GM12878 (cell line): ENCODE results near the gene PLXNA2. TPM values are rescaled to one million over a fixed set of nuclear protein-coding genes. Genes with fewer than 3 reads are reported as not detected.

Source experiments
- ATAC-seq: fragments of 200-7000 bp; cut with Tn5 transposase; 3 replicates; pipeline ENCODE4 v1.9.1; 2020; ENCODE audit warnings: mild to moderate bottlenecking, moderate library complexity
- BruUV-seq: library from RNA; stranded (reverse); fragments of 400-500 nt; replicated peaks from 2 replicates; lab custom pipeline; 2021; lab: Mats Ljungman, UMichigan
- CTCF ChIA-PET: fragments of 300-600 bp; sonication (Branson Sonifier 250); formaldehyde crosslinking; extraction: SDS; loops from one replicate; lab custom pipeline; 2021; ENCODE audit warnings: inconsistent platforms; lab: Yijun Ruan, JAX
- POLR2A ChIA-PET: fragments of 350-600 bp; formaldehyde crosslinking; extraction: SDS; loops from one replicate; lab custom pipeline; 2021; ENCODE audit warnings: inconsistent platforms; lab: Charles Lee
- RAD21 ChIA-PET: fragments of 300-600 bp; sonication (Branson Sonifier 250); formaldehyde crosslinking; loops from one replicate; lab custom pipeline; 2023; ENCODE audit warnings: antibody characterized with exemption; ENCODE audit not compliant: unreplicated experiment; lab: Charles Lee
- SMC1A ChIA-PET: fragments of 300-600 bp; sonication (Branson Sonifier 250); formaldehyde crosslinking; loops from one replicate; lab custom pipeline; 2023; ENCODE audit not compliant: unreplicated experiment, uncharacterized antibody; lab: Charles Lee
- DNase-seq: peaks from one replicate; pipeline ENCODE4 v3.0.0-alpha.2; 2011; ENCODE audit warnings: low read depth, low spot score
- FAIRE-seq: peaks from 3 replicates; lab custom pipeline; 2011; peaks lifted over from hg19 to GRCh38; lab: Jason Lieb, UNC
- H2AFZ ChIP-seq: 2 replicates; pipeline ENCODE4 v1.6.0; 2011; ENCODE audit warnings: low read depth, low read length, control low read depth; ENCODE audit not compliant: control insufficient read depth
- H3K27ac ChIP-seq: 2 replicates; pipeline ENCODE4 v1.5.1; 2011; ENCODE audit warnings: control low read depth; ENCODE audit not compliant: control insufficient read depth, insufficient read depth
- H3K27me3 ChIP-seq, 2 experiments: replicated peaks in 1 of 2; 2 replicates each; pipeline versions ENCODE4 v1.6.0 to v1.6.1; 2011; ENCODE audit warnings: low read length in 1 of 2; ENCODE audit not compliant: control insufficient read depth in 2 of 2, insufficient read depth in 2 of 2
- H3K36me3 ChIP-seq, 2 experiments: 2 replicates each; pipeline ENCODE4 v1.5.1; 2011; ENCODE audit warnings: low read length in 1 of 2; ENCODE audit not compliant: control insufficient read depth in 2 of 2, insufficient read depth in 2 of 2
- H3K4me1 ChIP-seq: 2 replicates; pipeline ENCODE4 v1.6.1; 2011; ENCODE audit warnings: mild to moderate bottlenecking, low read length, moderate library complexity, mixed read lengths; ENCODE audit not compliant: control insufficient read depth, insufficient read depth
- H3K4me2 ChIP-seq: 2 replicates; pipeline ENCODE4 v1.6.0; 2011; ENCODE audit warnings: control low read depth; ENCODE audit not compliant: control insufficient read depth, insufficient read depth
- H3K4me3 ChIP-seq: fragments of 200-600 bp; sonication (generic); 2 replicates; pipeline ENCODE4 v1.5.1; 2016
- H3K79me2 ChIP-seq: 2 replicates; pipeline ENCODE4 v1.6.0; 2011; ENCODE audit warnings: low read length; ENCODE audit not compliant: control insufficient read depth, insufficient read depth
- H3K9ac ChIP-seq: 2 replicates; pipeline ENCODE4 v1.8.0; 2011; ENCODE audit warnings: low read length, control low read depth, mixed read lengths; ENCODE audit not compliant: control insufficient read depth, insufficient read depth
- H3K9me3 ChIP-seq: replicated peaks from 3 replicates; pipeline ENCODE4 v1.5.1; 2011; ENCODE audit warnings: mild to moderate bottlenecking, low read length; ENCODE audit not compliant: control insufficient read depth, insufficient read depth
- H4K20me1 ChIP-seq: 2 replicates; pipeline ENCODE4 v1.6.0; 2011; ENCODE audit not compliant: control insufficient read depth, insufficient read depth
- BHLHE40 ChIP-seq, 2 experiments: fragments of 450-650 bp in 1 of 2; IDR thresholded peaks; 2 replicates each; pipeline ENCODE4 v1.6.1; 2011 to 2017; ENCODE audit warnings: low read depth in 2 of 2, borderline replicate concordance in 1 of 2, improper control_type of control experiment in 1 of 2, low read length in 1 of 2, mild to moderate bottlenecking in 1 of 2
- BMI1 ChIP-seq: fragments of 450-650 bp; IDR thresholded peaks from 2 replicates; pipeline ENCODE4 v1.6.1; 2016; ENCODE audit warnings: mild to moderate bottlenecking, moderate library complexity, borderline replicate concordance
- CUX1 ChIP-seq: IDR thresholded peaks from 2 replicates; pipeline ENCODE4 v1.6.1; 2012; ENCODE audit warnings: improper control_type of control experiment, low read depth, low read length; ENCODE audit not compliant: insufficient replicate concordance
- ESRRA ChIP-seq: IDR thresholded peaks from 2 replicates; pipeline ENCODE4 v1.6.1; 2012; ENCODE audit warnings: mild to moderate bottlenecking, low read length, improper control_type of control experiment
- FOS ChIP-seq: IDR thresholded peaks from 3 replicates; pipeline ENCODE4 v1.6.1; 2011; ENCODE audit warnings: borderline replicate concordance; ENCODE audit not compliant: insufficient read length; ENCODE audit errors: extremely low read depth
- FOXK2 ChIP-seq: fragments of 450-650 bp; IDR thresholded peaks from 2 replicates; pipeline ENCODE4 v1.6.1; 2017; ENCODE audit warnings: mild to moderate bottlenecking, moderate library complexity
- FOXM1 ChIP-seq: IDR thresholded peaks from 2 replicates; pipeline ENCODE4 v1.6.1; 2012; ENCODE audit warnings: low read depth, mild to moderate bottlenecking, inconsistent platforms, low read length, moderate library complexity
- HCFC1 ChIP-seq: fragments of 150-350 bp; IDR thresholded peaks from 2 replicates; pipeline ENCODE4 v1.6.1; 2014; ENCODE audit warnings: low read length
- KDM1A ChIP-seq: fragments of 200-600 bp; sonication (generic); IDR thresholded peaks from 2 replicates; pipeline ENCODE4 v1.6.1; 2016; ENCODE audit warnings: borderline replicate concordance
- NRF1 ChIP-seq: conservative IDR thresholded peaks from 2 replicates; pipeline ENCODE4 v1.6.1; 2011; ENCODE audit warnings: mild to moderate bottlenecking, low read depth, low read length, improper control_type of control experiment
- PRDM15 ChIP-seq: fragments of 450-650 bp; formaldehyde crosslinking; IDR thresholded peaks from 2 replicates; pipeline ENCODE4 v1.4.0; 2020; ENCODE audit warnings: mild to moderate bottlenecking, moderate library complexity
- RAD21 ChIP-seq: IDR thresholded peaks from 2 replicates; pipeline ENCODE4 v1.6.1; 2011; ENCODE audit warnings: mild to moderate bottlenecking, low read depth, low read length, moderate library complexity; ENCODE audit not compliant: insufficient read depth
- RB1 ChIP-seq: fragments of 450-650 bp; formaldehyde crosslinking; IDR thresholded peaks from 2 replicates; pipeline ENCODE4 v1.6.1; 2017; ENCODE audit warnings: mild to moderate bottlenecking, borderline replicate concordance
- SP1 ChIP-seq: IDR thresholded peaks from one replicate; pipeline ENCODE4 v1.6.1; 2011; ENCODE audit warnings: low read depth, low read length
- TARDBP ChIP-seq: IDR thresholded peaks from 2 replicates; pipeline ENCODE4 v1.6.1; 2016; ENCODE audit warnings: borderline replicate concordance
- ZNF217 ChIP-seq: fragments of 450-650 bp; IDR thresholded peaks from 2 replicates; pipeline ENCODE4 v1.6.1; 2017; ENCODE audit warnings: antibody characterized with exemption, mild to moderate bottlenecking
- WGBS: methylation state at CpG from one replicate; pipeline ENCODE4 v1.1.6; 2016; ENCODE audit warnings: low lambda C conversion rate; ENCODE audit not compliant: insufficient replicate concordance, insufficient coverage; ENCODE audit errors: missing lambda C conversion rate; 5-methylcytosine and 5-hydroxymethylcytosine counted together
- in situ Hi-C: fragments of 300-500 bp; cut with MboI; formaldehyde crosslinking; loops from 9 replicates; pipeline ENCODE4 v1.14.3; 2018; ENCODE audit warnings: mixed read lengths
- intact Hi-C: fragments of 100-400 bp; cut with micrococcal nuclease; formaldehyde crosslinking; loops from one replicate; pipeline ENCODE4 v1.14.2; 2022; ENCODE audit not compliant: unreplicated experiment
- polyA plus RNA-seq, 11 experiments: library from polyadenylated mRNA; depleted of rRNA in 4 of 11; unstranded in 6 of 11; stranded (reverse) in 5 of 11; fragments of >200 nt; fragmentation: Nextera tagmentation in 4 of 11; fragmentation: Illumina TruSeq in 1 of 11; extraction: Ambion mirVana in 4 of 11; extraction: Trizol in 1 of 11; gene quantifications; 1 replicate in 1 of 11; 2 replicates in 10 of 11; pipeline versions ENCODE4 v1.2.1 to v1.2.3, GENCODE V29; 2011 to 2016; ENCODE audit warnings: inconsistent platforms in 2 of 11, missing spikeins in 2 of 11, low read depth in 1 of 11
- total RNA-seq, 4 experiments: library from RNA; depleted of rRNA in 3 of 4; stranded (reverse); fragments of >200 nt in 3 of 4; fragmentation: Illumina TruSeq in 1 of 4; extraction: Trizol in 1 of 4; gene quantifications; 2 replicates each; pipeline versions ENCODE4 v1.2.1 to v1.2.3, GENCODE V29; 2013 to 2021

Gene PLXNA2
- total and polyA plus RNA-seq, 10 of the 15 experiments (the other 5 are each of a cell fraction or from before 2014, with no cell fraction given): under 0.01 to 0.08 (median 0.07) TPM; not detected in 4

GRCh38 chr1:208200116-208200515 is 44.1 kb downstream of the PLXNA2 start:
- H3K4me1 ChIP-seq: no peaks in the 10 kb centered on the region
- in situ Hi-C loops: no loop called here
- H2AFZ ChIP-seq: no peak overlapping the region
- H3K27me3 ChIP-seq: no peaks in the 10 kb centered on the region
- ATAC-seq: no peak
- no peak overlapping the region for H3K4me3 ChIP-seq
- H3K36me3 ChIP-seq: no peaks in the 10 kb centered on the region
- H4K20me1 ChIP-seq: no peaks in the 10 kb centered on the region
- H3K9ac ChIP-seq: no peak overlapping the region
- no TSS peak for BruUV-seq
- ChIA-PET CTCF (interaction anchor here (0.8 to 1.8 kb wide), 7 partner anchors 11 to 68 kb away, joined by 3 to 7 read pairs (median 3); no protein-coding TSS in a partner anchor), POLR2A (interaction anchor here (0.7 kb wide), 1 partner anchor 159 kb away, joined by 8 read pairs; no protein-coding TSS in a partner anchor), RAD21 (interaction anchor here (1.2 kb wide), 1 partner anchor 13 kb away, joined by 3 read pairs; no protein-coding TSS in a partner anchor), SMC1A (interaction anchor here (0.9 to 1.0 kb wide), 4 partner anchors 9 to 65 kb away, joined by 3 to 5 read pairs (median 3); no protein-coding TSS in a partner anchor)
- DNase-seq: no peak
- no peaks in the 10 kb centered on the region for H3K9me3 ChIP-seq
- no peaks in the 10 kb centered on the region for H3K79me2 ChIP-seq
- intact Hi-C loops: no loop called here
- FAIRE-seq: no peak
- WGBS: 66% methylated on average over 2 of the region's 2 CpGs
- no peak overlapping the region for H3K27ac ChIP-seq
- H3K4me2 ChIP-seq: no peak overlapping the region
- TF ChIP-seq RB1: no peak
- no peak for TF ChIP-seq ZNF217
- no peak for TF ChIP-seq FOXK2
- no peak for TF ChIP-seq BMI1
- TF ChIP-seq SP1: no peak
- no peak for TF ChIP-seq RAD21
- no peak for TF ChIP-seq ESRRA
- TF ChIP-seq PRDM15 (CRISPR knock-in tag): no peak
- no peak for TF ChIP-seq KDM1A
- TF ChIP-seq TARDBP: no peak
- no peak for TF ChIP-seq CUX1
- no peak for TF ChIP-seq NRF1
- no peak for TF ChIP-seq FOS
- TF ChIP-seq HCFC1: no peak
- no peak for TF ChIP-seq FOXM1
- TF ChIP-seq BHLHE40 (IDR thresholded peaks at IDR 0.05; ENCODE audit: borderline replicate concordance in 1 of 2, low read depth in 2 of 2, low read length in 1 of 2): no peak
- TF ChIP-seq, all 136 proteins: peak for 0
